Measurements from ENCODE around the gene CLCN3. TPM values are rescaled to one million over a fixed set of nuclear protein-coding genes. Genes with fewer than 3 reads are reported as not detected.

Gene CLCN3
- 27.9 and 35.8 TPM in 2 replicates for total RNA-seq

DNA sequence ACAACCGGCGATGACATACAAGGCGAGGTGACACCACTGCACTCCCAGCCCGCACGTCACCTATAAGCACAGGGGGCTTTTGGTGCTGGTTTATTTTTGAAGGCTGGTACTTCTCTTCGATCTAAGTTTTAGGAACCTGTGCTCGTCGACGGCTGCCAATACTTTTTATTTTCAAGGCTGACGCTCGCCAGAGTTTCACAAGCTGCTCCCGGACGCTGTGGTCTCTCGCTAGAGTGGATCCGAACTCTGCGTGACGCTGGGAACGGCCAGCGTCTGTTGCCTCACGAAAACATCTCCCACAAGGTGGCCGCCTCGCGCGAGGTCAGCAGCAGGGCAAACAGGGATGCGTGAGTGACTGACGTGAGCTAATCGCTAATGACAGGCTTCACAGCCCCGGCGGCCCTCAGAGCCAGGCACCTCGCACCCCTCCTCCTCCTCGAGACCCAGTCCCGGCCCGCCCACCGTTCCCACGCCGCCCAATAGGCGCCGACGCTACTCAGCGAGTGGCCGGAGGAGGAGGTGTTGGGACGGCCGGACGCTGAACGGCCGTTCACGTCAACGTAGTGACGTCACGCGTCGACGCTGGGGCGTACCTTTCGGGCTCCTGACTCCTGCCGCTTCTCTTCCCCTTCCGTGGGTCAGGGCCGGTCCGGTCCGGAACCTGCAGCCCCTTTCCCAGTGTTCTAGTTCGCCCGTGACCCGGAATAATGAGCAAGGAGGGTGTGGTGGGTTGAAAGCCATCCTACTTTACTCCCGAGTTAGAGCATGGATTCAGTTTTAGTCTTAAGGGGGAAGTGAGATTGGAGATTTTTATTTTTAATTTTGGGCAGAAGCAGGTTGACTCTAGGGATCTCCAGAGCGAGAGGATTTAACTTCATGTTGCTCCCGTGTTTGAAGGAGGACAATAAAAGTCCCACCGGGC is at the start of gene CLCN3:
Gene CLCN3 (plus strand): TSS at position 621 of the 922 bp plus-strand sequence. CDS start 15,351 bp downstream, outside the sequence.

GRCh38 chr4:169611991-169612870 is 8.1 kb upstream of the CLCN3 start, which contains the start of gene NEK1:
NEK1 (minus strand) TSS chr4:169612583; CDS start chr4:169602630, 9,953 bp downstream.

GRCh38 chr4:169757575-169758184 is 137.3 kb downstream of the CLCN3 start, which contains the start of gene HPF1:
HPF1 (minus strand) TSS chr4:169757944; CDS start chr4:169757877, 67 bp downstream.

Other genes starting within 250 kb of the CLCN3 start
- gene NEK1, start 8.0 kb upstream of the CLCN3 start, total RNA-seq, result 5.1 and 5.3 TPM in 2 replicates
- gene HPF1, start 137.4 kb downstream of the CLCN3 start, total RNA-seq, result 31.5 and 52.9 TPM in 2 replicates

Measured in epithelial cell of alveolus of lung (primary cell).